PC-9 (cell line): ENCODE measurements around the gene SEMA5A. TPM values are rescaled to one million over a fixed set of nuclear protein-coding genes. Genes with fewer than 3 reads are reported as not detected.

ENCODE experiments used
- BruUV-seq: library from RNA; stranded (reverse); fragments of 400-500 nt; replicated peaks from 2 replicates; lab custom pipeline; 2021; lab: Mats Ljungman, UMichigan
- CTCF ChIA-PET: fragments of 300-600 bp; sonication (Branson Sonifier 250); formaldehyde crosslinking; loops from one replicate; lab custom pipeline; 2022; ENCODE audit warnings: antibody characterized with exemption; lab: Charles Lee
- POLR2A ChIA-PET: fragments of 300-600 bp; sonication (Branson Sonifier 250); formaldehyde crosslinking; loops from one replicate; lab custom pipeline; 2022; ENCODE audit warnings: antibody characterized with exemption; ENCODE audit not compliant: unreplicated experiment; lab: Charles Lee
- DNase-seq, 2 experiments: peaks; one replicate each; pipeline versions ENCODE4 v3.0.0 to v3.0.0-alpha.2; 2015 to 2022; ENCODE audit warnings: mixed read lengths in 1 of 2
- H2AFZ ChIP-seq: fragments of 200-600 bp; sonication (generic); 2 replicates; pipeline ENCODE4 v1.8.1; 2017; ENCODE audit warnings: antibody characterized with exemption
- H3F3A ChIP-seq: fragments of 200-600 bp; sonication (generic); 2 replicates; pipeline ENCODE4 v1.8.1; 2017; ENCODE audit warnings: antibody characterized with exemption, mild to moderate bottlenecking, low read depth; ENCODE audit not compliant: insufficient read depth
- H3K27ac ChIP-seq: fragments of 200-600 bp; sonication (generic); 2 replicates; pipeline ENCODE4 v1.6.1; 2016; ENCODE audit warnings: mixed run types
- H3K27me3 ChIP-seq: fragments of 200-600 bp; sonication (generic); 2 replicates; pipeline ENCODE4 v1.6.1; 2016; ENCODE audit warnings: low read depth, mixed run types; ENCODE audit not compliant: insufficient read depth
- H3K36me3 ChIP-seq: fragments of 200-600 bp; sonication (generic); 2 replicates; pipeline ENCODE4 v1.6.1; 2016; ENCODE audit warnings: low read depth, mixed run types
- H3K4me1 ChIP-seq: fragments of 200-600 bp; sonication (generic); replicated peaks from 2 replicates; pipeline ENCODE4 v1.6.1; 2016; ENCODE audit warnings: mixed run types; ENCODE audit not compliant: insufficient read depth
- H3K4me2 ChIP-seq: fragments of 200-600 bp; sonication (generic); 2 replicates; pipeline ENCODE4 v1.6.1; 2017; ENCODE audit warnings: mixed run types
- H3K4me3 ChIP-seq: fragments of 200-600 bp; sonication (generic); 2 replicates; pipeline ENCODE4 v1.6.1; 2016; ENCODE audit warnings: mixed run types
- H3K79me2 ChIP-seq: fragments of 200-600 bp; sonication (generic); 2 replicates; pipeline ENCODE4 v1.6.1; 2017; ENCODE audit warnings: low read depth, mixed run types
- H3K9me2 ChIP-seq: fragments of 200-600 bp; sonication (generic); 2 replicates; pipeline ENCODE4 v1.8.1; 2017; ENCODE audit warnings: mild to moderate bottlenecking; ENCODE audit not compliant: insufficient read depth
- H3K9me3 ChIP-seq: fragments of 200-600 bp; sonication (generic); 2 replicates; pipeline ENCODE4 v1.8.1; 2016; ENCODE audit warnings: low read depth; ENCODE audit not compliant: insufficient read depth
- H4K20me1 ChIP-seq: fragments of 200-600 bp; sonication (generic); 2 replicates; pipeline ENCODE4 v1.8.1; 2017; ENCODE audit not compliant: insufficient read depth
- EZH2 ChIP-seq: fragments of 200-600 bp; sonication (generic); IDR thresholded peaks from 2 replicates; pipeline ENCODE4 v1.8.0; 2017; ENCODE audit warnings: antibody characterized with exemption, low read depth
- intact Hi-C: fragments of 100-400 bp; cut with micrococcal nuclease; formaldehyde crosslinking; loops from one replicate; pipeline ENCODE4 v1.10.0; 2022; ENCODE audit not compliant: unreplicated experiment
- total RNA-seq: library from RNA; stranded (reverse); gene quantifications from 2 replicates; pipeline ENCODE4 v1.2.3, GENCODE V29; 2021
- TF ChIP-seq, protein P1 (sequence below): fragments of 200-600 bp; sonication (generic); conservative IDR thresholded peaks from 2 replicates; pipeline ENCODE4 v1.6.1; 2017; ENCODE audit warnings: mixed run types, antibody characterized with exemption, mild to moderate bottlenecking, moderate library complexity

The SEMA5A gene
- total RNA-seq, 1 experiment from 2014 or later: not detected

DNA sequence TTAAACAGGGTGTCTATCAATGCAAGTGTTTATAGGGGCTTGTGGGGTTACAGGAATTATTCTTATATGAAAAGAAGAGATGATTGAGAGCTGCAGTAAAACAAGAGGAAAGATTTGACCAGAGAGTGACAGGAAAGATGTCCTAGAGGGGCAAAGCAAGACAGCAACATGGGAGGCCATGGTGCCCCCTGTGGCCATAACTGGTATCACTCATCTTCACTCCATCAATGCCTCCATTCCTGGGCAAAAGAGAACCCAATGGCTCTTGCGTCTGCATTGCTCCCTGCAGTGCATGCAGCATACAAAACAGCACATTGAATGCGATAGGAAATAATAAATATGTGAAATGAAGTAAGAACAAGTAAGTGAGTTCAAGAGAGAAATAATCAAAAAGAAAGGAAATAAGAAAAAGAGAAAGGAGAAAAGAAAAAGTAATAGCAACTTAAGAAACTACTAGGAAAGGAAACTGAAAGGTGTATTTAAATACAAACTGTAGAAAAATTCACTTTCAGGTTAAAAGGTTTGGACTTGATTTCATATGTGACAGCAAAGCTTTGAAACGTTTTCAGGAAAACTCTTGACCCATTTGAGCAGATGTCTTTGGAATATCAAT is 206.6 kb downstream of the SEMA5A start:
- Histone ChIP-seq H3K4me2 (no peak overlapping the region), H3K9me3 (0 out of 2 replicates have a peak, but pooled peaks cover 4% of the 10 kb centered on the region), H3K27me3 (no peaks in the 10 kb centered on the region), H3K9me2 (no peaks in the 10 kb centered on the region), H3K79me2 (no peaks in the 10 kb centered on the region), H3K4me1 (peaks cover 25% of the 10 kb centered on the region), H3F3A (no peaks in the 10 kb centered on the region), H3K27ac (no peak overlapping the region), H4K20me1 (no peaks in the 10 kb centered on the region), H2AFZ (no peak overlapping the region), H3K36me3 (no peaks in the 10 kb centered on the region), H3K4me3 (no peak overlapping the region)
- CTCF ChIA-PET: no interaction called here
- DNase-seq: peak in 1 of 2 experiments; percentile 14
- no TSS peak for BruUV-seq
- POLR2A ChIA-PET: no interaction called here
- intact Hi-C loops: no loop called here
- TF ChIP-seq, protein P1, sequence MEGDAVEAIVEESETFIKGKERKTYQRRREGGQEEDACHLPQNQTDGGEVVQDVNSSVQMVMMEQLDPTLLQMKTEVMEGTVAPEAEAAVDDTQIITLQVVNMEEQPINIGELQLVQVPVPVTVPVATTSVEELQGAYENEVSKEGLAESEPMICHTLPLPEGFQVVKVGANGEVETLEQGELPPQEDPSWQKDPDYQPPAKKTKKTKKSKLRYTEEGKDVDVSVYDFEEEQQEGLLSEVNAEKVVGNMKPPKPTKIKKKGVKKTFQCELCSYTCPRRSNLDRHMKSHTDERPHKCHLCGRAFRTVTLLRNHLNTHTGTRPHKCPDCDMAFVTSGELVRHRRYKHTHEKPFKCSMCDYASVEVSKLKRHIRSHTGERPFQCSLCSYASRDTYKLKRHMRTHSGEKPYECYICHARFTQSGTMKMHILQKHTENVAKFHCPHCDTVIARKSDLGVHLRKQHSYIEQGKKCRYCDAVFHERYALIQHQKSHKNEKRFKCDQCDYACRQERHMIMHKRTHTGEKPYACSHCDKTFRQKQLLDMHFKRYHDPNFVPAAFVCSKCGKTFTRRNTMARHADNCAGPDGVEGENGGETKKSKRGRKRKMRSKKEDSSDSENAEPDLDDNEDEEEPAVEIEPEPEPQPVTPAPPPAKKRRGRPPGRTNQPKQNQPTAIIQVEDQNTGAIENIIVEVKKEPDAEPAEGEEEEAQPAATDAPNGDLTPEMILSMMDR: peak; percentile 71
- no peak for TF ChIP-seq EZH2

DNA sequence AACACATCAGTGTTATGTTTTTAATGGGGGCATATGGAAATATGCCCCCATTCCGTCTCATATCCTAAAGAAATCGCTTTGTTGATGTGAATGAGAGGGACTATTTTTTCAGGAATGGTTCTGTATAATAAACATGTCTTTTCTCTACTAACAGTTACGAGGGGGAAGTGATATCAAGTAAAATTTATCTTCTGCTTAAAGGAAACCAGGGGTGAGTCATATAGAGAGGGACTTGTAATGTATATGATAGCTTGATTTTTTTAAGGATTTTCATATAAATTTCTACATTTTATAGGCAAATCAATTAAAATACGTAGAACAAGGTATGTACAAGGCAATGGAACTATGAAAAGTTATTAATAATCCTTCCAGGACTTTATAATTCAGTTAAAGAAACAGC is 207.1 kb downstream of the SEMA5A start:
- Histone ChIP-seq H3K9me2 (no peaks in the 10 kb centered on the region), H2AFZ (no peak overlapping the region), H3K27ac (no peak overlapping the region), H3K4me1 (peaks cover 20% of the 10 kb centered on the region), H4K20me1 (no peaks in the 10 kb centered on the region), H3K4me2 (no peak overlapping the region), H3F3A (no peaks in the 10 kb centered on the region), H3K27me3 (no peaks in the 10 kb centered on the region), H3K4me3 (no peak overlapping the region), H3K9me3 (0 out of 2 replicates have a peak, but pooled peaks cover 4% of the 10 kb centered on the region), H3K36me3 (no peaks in the 10 kb centered on the region), H3K79me2 (no peaks in the 10 kb centered on the region)
- intact Hi-C loops: no loop called here
- ChIA-PET CTCF (no interaction called here), POLR2A (no interaction called here)
- no TSS peak for BruUV-seq
- no peak for DNase-seq
- TF ChIP-seq, protein P1: no peak
- TF ChIP-seq EZH2: no peak

- TF ChIP-seq, protein P1: no peak
- no peak for TF ChIP-seq EZH2
- H2AFZ ChIP-seq: no peak overlapping the region
- CTCF ChIA-PET: no interaction called here
Observed at GRCh38 chr5:9337928-9338595, 207.8 kb downstream of the SEMA5A start.

More at GRCh38 chr5:9337928-9338595, 207.8 kb downstream of the SEMA5A start:
- no peak for DNase-seq
- intact Hi-C loops: no loop called here
- Histone ChIP-seq H3K27me3 (no peaks in the 10 kb centered on the region), H3K79me2 (no peaks in the 10 kb centered on the region), H3K4me3 (no peak overlapping the region), H3K27ac (no peak overlapping the region), H4K20me1 (no peaks in the 10 kb centered on the region), H3K4me2 (no peak overlapping the region), H3K4me1 (peaks cover 12% of the 10 kb centered on the region), H3K9me2 (no peaks in the 10 kb centered on the region), H3F3A (no peaks in the 10 kb centered on the region), H3K36me3 (no peaks in the 10 kb centered on the region), H3K9me3 (0 out of 2 replicates have a peak, but pooled peaks cover 4% of the 10 kb centered on the region)
- no TSS peak for BruUV-seq
- POLR2A ChIA-PET: no interaction called here
